ENCODE data around the gene SYDE1. TPM values are rescaled to one million over a fixed set of nuclear protein-coding genes. Genes with fewer than 3 reads are reported as not detected.

SYDE1 gene
- total RNA-seq, 4 donors from 2014 or later, result 41.7 to 100 (median 52.4) TPM

DNA sequence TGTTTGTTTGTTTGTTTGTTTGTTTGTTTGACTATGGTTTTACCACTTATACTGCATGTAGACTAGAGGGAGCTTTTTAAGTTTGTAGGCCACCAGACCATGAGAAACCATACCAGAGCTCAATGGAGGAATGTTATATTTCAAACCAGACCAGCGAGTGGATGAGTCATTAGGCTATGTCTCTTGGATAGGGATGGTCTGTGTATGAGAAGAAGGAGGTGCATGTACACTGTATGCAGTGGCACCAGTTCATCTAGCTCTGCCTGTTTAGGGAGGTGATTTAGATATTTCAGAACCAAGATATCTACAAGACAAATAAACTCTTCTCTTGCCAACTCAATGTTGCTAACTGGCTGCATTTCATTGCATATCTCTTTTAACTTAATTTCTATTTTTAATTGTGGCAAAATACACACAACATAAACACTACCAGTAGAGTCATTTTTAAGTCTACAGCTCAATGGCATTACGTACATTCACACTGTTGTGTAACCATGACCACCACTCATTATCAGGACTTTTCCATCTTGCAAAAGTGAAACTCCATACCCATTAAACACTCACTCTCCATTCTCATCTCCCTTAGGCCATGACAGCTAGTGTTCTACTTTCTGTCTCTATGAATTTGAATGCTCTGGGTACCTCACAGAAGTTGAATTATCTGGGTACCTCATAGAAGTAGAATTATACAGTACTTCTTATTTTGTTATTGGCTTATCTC, 29.2 kb downstream of the SYDE1 start:
- H3K36me3 ChIP-seq, result no peaks in the 10 kb centered on the region
- 25 to 37% methylated on average over 2 of the region's 2 CpGs for WGBS, 2 donors (ENCODE audit: low coverage in 1 of 2)
- H3K27me3 ChIP-seq, result no peaks in the 10 kb centered on the region
- H3K4me3 ChIP-seq, result no peak overlapping the region
- ATAC-seq, result no peak
- peaks cover 0 to 8% (median 0%) of the 10 kb centered on the region in 3 donors for H3K9me3 ChIP-seq
- no peak for TF ChIP-seq POLR2A (IDR thresholded peaks at IDR 0.05)
- TF ChIP-seq POLR2AphosphoS5 (IDR thresholded peaks at IDR 0.05), result no peak
- TF ChIP-seq CTCF (IDR thresholded peaks at IDR 0.05), result no peak
- no peak for TF ChIP-seq EP300 (IDR thresholded peaks at IDR 0.05)
- H3K27ac ChIP-seq, result no peak overlapping the region
- no peaks in the 10 kb centered on the region for H3K4me1 ChIP-seq

DNA sequence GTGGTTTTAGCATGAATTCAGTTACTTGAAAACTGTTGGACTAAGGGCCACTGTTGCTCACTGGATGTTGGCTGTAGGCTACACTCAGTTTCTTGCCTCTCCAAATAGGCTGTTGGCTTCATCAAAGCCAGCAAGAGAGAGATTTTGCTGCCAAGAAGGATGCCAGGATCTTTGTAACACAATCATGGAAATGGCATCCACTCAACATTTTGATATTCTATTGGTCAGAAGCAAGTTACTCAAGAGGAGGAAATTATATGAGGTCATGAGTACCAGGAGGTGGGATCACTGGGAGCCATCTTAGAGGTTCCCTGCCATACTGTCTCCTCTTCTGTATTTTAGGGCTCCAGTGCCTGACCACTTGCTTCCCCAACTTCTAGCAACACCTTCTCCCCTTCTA, 30.6 kb downstream of the SYDE1 start:
- Histone ChIP-seq H3K36me3 (no peaks in the 10 kb centered on the region), H3K27ac (no peak overlapping the region), H3K4me1 (no peaks in the 10 kb centered on the region), H3K4me3 (no peak overlapping the region), H3K27me3 (no peaks in the 10 kb centered on the region), H3K9me3 (peaks cover 0 to 8% (median 0%) of the 10 kb centered on the region in 3 donors)
- TF ChIP-seq CTCF (IDR thresholded peaks at IDR 0.05) (no peak), EP300 (IDR thresholded peaks at IDR 0.05) (no peak), POLR2AphosphoS5 (IDR thresholded peaks at IDR 0.05) (no peak), POLR2A (IDR thresholded peaks at IDR 0.05) (no peak)
- ATAC-seq, result no peak

DNA sequence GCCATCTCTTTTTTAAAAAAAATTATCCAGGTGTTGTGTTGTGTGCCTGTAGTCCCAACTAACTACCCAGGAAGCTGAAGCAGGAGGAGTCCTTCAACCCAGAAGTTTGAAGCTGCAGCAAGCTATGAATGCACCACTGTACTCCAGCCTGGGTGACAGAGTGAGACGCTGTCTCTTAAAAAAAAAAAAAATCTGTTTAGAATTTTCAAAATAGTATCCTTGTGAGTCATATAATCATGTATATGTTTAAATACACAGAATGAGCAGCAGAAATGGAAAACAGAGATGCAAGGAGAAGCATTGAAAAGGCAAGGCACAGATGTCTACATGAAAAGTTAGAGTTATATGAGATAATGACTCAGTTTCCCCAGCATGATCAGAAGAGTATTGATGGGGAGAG, 31.2 kb downstream of the SYDE1 start:
- H3K27me3 ChIP-seq, result no peaks in the 10 kb centered on the region
- no peak overlapping the region for H3K27ac ChIP-seq
- TF ChIP-seq POLR2A (IDR thresholded peaks at IDR 0.05) (no peak), POLR2AphosphoS5 (IDR thresholded peaks at IDR 0.05) (no peak), EP300 (IDR thresholded peaks at IDR 0.05) (no peak), CTCF (IDR thresholded peaks at IDR 0.05) (no peak)
- ATAC-seq, result no peak
- no peaks in the 10 kb centered on the region for H3K4me1 ChIP-seq
- H3K4me3 ChIP-seq, result no peak overlapping the region
- WGBS, 2 donors (ENCODE audit: low coverage in 1 of 2), result 17% methylated on average over 1 of the region's 1 CpG; no CpG with 5 or more reads in 1 of the 2 donors
- H3K9me3 ChIP-seq, result peaks cover 0 to 8% (median 0%) of the 10 kb centered on the region in 3 donors
- no peaks in the 10 kb centered on the region for H3K36me3 ChIP-seq

DNA sequence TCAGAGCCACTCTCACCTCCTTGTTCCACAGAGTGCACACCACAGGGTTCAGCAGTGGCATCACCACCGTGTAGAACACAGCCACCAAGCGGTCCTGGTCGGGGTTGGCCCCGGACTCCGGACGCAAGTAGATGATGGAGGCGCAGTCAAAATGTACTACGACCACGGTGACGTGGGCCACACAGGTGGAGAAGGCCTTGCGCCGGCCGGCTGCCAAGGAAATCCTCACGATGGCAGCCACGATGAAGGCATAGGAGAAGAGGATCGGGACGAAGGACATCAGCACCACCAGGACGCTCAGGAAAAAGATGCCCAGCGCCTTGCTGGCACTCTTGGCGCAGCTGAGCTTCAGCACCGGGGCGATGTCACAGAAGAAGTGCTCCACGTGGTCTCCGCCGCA, 33.9 kb downstream of the SYDE1 start:
- Histone ChIP-seq H3K27me3 (no peaks in the 10 kb centered on the region), H3K4me3 (no peak overlapping the region), H3K36me3 (no peaks in the 10 kb centered on the region), H3K27ac (no peak overlapping the region), H3K4me1 (no peaks in the 10 kb centered on the region), H3K9me3 (peaks cover 0 to 8% (median 0%) of the 10 kb centered on the region in 3 donors)
- TF ChIP-seq EP300 (IDR thresholded peaks at IDR 0.05), result no peak
- no peak for TF ChIP-seq CTCF (IDR thresholded peaks at IDR 0.05)
- TF ChIP-seq POLR2AphosphoS5 (IDR thresholded peaks at IDR 0.05), result no peak
- TF ChIP-seq POLR2A (IDR thresholded peaks at IDR 0.05), result no peak
- ATAC-seq, result no peak
- 87% methylated on average over 14 of the region's 25 CpGs; no CpG with 5 or more reads in 1 of the 2 donors for WGBS, 2 donors (ENCODE audit: low coverage in 1 of 2)

GRCh38 chr19:15142313-15142712, 35.1 kb downstream of the SYDE1 start:
- Histone ChIP-seq H3K9me3 (peaks cover 0 to 8% (median 0%) of the 10 kb centered on the region in 3 donors), H3K27ac (no peak overlapping the region), H3K27me3 (no peaks in the 10 kb centered on the region), H3K36me3 (no peaks in the 10 kb centered on the region), H3K4me1 (no peaks in the 10 kb centered on the region), H3K4me3 (no peak overlapping the region)
- TF ChIP-seq POLR2A (IDR thresholded peaks at IDR 0.05), result no peak
- no peak for TF ChIP-seq CTCF (IDR thresholded peaks at IDR 0.05)
- no peak for TF ChIP-seq EP300 (IDR thresholded peaks at IDR 0.05)
- no peak for ATAC-seq
- WGBS, 2 donors (ENCODE audit: low coverage in 1 of 2), result 72 to 77% methylated on average over 3 to 5 of the region's 5 CpGs

Data from gastroesophageal sphincter (tissue), 4 donors.